ACC112 (cell line): ENCODE results near the gene PRELP.
"Not testable (repeated sequence)": the region's sequence is repeated elsewhere in the genome, so short reads cannot be mapped to it uniquely, and the experiment has no call there.

Source experiments
- H2AFZ ChIP-seq: fragments of 200-600 bp; sonication (generic); one replicate; pipeline ENCODE4 v1.6.0; 2017; ENCODE audit warnings: antibody characterized with exemption, low read length; ENCODE audit not compliant: unreplicated experiment
- H3K27ac ChIP-seq: fragments of 200-600 bp; sonication (generic); 2 replicates; pipeline ENCODE4 v1.5.1; 2014; ENCODE audit warnings: low read depth, mild to moderate bottlenecking, antibody characterized with exemption, low read length, moderate library complexity
- H3K27me3 ChIP-seq: fragments of 200-600 bp; sonication (generic); 2 replicates; pipeline ENCODE4 v1.6.1; 2014; ENCODE audit warnings: mild to moderate bottlenecking, antibody characterized with exemption, low read length, moderate library complexity, mixed read lengths; ENCODE audit not compliant: insufficient read depth
- H3K36me3 ChIP-seq: fragments of 200-600 bp; sonication (generic); 2 replicates; pipeline ENCODE4 v1.6.1; 2016; ENCODE audit warnings: mild to moderate bottlenecking, antibody characterized with exemption, low read length, moderate library complexity, mixed read lengths; ENCODE audit not compliant: insufficient read depth
- H3K4me1 ChIP-seq: fragments of 200-600 bp; sonication (generic); one replicate; pipeline ENCODE4 v1.6.1; 2016; ENCODE audit warnings: low read length, mixed read lengths; ENCODE audit not compliant: insufficient read depth, unreplicated experiment, control insufficient read depth
- H3K4me3 ChIP-seq: fragments of 200-600 bp; sonication (generic); 2 replicates; pipeline ENCODE4 v1.5.1; 2014; ENCODE audit warnings: mild to moderate bottlenecking, low read depth, low read length
- H3K79me2 ChIP-seq: fragments of 200-600 bp; sonication (generic); one replicate; pipeline ENCODE4 v1.6.0; 2016; ENCODE audit warnings: low read length; ENCODE audit not compliant: control insufficient read depth, unreplicated experiment, insufficient read depth

PRELP gene

DNA sequence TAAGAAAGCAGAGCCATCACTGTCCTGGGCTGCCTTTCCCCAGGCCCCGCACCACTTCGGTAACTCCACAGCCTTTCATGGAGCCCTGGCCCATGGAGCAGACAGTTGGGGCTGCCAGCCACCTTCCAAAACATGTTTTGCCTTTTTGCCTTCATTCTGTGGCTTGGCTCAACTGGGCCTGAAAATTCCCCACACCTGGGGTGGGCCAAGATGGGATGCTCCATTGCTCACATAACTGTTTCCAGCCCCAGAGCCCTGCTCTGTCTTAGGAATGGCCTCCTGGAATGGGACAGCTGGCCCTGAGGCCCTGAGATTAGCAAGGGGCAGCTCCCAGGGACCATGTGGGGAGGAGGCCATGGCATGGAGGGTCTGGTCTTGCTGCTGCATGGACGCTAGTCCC, 10.9 kb upstream of the PRELP start:
- Histone ChIP-seq H3K27me3 (no peaks in the 10 kb centered on the region), H2AFZ (no peak overlapping the region), H3K27ac (no peak overlapping the region), H3K36me3 (no peaks in the 10 kb centered on the region), H3K4me3 (no peak overlapping the region), H3K4me1 (peaks cover 13% of the 10 kb centered on the region), H3K79me2 (no peaks in the 10 kb centered on the region)

DNA sequence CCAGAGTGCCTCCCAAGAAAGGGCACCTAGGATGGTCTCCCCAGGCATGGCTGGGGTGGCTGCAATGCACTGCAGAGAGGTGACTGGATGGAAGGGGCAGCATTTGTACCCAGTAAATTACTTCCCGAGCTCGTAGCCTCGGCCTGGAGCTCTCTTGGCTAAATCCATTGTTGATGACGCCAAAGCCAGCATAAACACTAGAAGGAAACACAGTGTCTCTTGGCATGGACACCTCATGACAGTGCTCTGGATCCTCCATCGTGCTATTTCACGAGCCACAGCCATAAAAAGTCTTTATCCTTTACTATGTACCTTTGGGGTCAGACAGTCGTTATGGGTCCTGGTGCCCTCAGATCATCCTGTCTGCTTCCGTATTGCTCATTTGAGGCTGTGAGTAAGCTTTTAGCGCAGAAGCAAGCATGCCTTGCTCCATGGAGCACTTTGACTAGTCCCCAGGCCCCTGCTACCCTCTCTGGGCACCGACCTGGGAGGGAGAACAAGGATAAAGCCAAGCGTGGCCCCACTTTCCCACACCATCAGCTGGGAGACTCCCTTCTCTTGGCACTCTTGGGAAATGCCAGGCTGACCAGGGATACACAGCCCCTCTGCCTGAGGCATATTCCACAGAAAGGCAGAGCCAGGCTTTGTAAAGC, 10.3 kb upstream of the PRELP start:
- Histone ChIP-seq H3K36me3 (no peaks in the 10 kb centered on the region), H3K4me1 (peaks cover 13% of the 10 kb centered on the region), H3K27ac (no peak overlapping the region), H3K4me3 (no peak overlapping the region), H3K27me3 (no peaks in the 10 kb centered on the region), H2AFZ (no peak overlapping the region), H3K79me2 (no peaks in the 10 kb centered on the region)

DNA sequence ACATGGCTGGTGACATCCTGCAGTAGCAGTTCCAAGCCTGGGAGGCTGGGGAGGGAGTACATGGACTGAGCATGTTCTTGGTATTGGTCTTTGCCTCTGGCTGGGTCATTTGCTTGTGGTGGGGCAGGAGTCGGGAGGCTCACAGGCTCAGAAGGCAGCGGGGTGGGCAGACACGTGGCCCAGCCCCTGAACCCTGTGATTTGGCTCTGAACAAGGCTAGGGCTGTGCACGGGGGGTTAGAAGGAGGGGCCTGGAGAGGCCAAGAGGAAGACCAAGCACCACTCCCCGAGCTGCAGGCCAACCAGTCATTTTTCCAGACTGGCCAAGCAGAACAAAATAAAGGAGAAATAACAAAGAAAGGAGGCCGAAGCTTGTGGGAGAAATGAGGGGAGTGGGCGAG, 9.7 kb upstream of the PRELP start:
- peaks cover 13% of the 10 kb centered on the region for H3K4me1 ChIP-seq
- no peak overlapping the region for H3K4me3 ChIP-seq
- no peak overlapping the region for H2AFZ ChIP-seq
- no peaks in the 10 kb centered on the region for H3K36me3 ChIP-seq
- no peaks in the 10 kb centered on the region for H3K27me3 ChIP-seq
- H3K27ac ChIP-seq, result no peak overlapping the region
- no peaks in the 10 kb centered on the region for H3K79me2 ChIP-seq

DNA sequence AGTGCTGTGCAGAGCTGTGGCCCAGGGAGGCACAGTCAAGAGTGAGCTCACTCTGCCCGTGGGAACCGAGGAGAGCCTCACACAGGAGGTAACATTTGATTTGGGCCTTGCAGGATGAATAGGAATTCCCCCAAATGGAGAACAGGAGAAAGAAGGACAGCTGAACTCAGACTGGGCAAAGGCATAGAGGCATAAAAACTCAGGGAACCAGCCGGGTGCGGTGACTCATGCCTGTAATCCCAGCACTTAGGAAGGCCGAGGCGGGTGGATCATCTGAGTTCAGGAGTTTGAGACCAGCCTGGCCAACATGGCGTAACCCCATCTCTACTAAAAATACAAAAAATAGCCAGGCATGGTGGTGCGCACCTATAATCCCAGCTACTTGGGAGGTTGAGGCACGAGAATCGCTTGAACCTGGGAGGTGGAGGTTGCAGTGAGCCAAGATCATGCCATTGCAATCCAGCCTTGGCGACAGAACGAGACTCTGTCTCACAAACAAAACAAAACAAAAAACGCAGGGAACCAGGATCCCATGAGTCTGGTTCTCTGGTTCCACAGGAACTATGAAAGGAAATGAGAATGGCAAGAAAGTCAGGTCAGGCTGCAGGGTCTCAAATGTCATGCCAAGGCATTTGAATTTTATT, 8.6 kb upstream of the PRELP start:
- H3K4me1 ChIP-seq, result peaks cover 13% of the 10 kb centered on the region
- H3K27me3 ChIP-seq, H3K27ac ChIP-seq, H3K4me3 ChIP-seq, H3K79me2 ChIP-seq, H2AFZ ChIP-seq, H3K36me3 ChIP-seq: not testable (repeated sequence)

DNA sequence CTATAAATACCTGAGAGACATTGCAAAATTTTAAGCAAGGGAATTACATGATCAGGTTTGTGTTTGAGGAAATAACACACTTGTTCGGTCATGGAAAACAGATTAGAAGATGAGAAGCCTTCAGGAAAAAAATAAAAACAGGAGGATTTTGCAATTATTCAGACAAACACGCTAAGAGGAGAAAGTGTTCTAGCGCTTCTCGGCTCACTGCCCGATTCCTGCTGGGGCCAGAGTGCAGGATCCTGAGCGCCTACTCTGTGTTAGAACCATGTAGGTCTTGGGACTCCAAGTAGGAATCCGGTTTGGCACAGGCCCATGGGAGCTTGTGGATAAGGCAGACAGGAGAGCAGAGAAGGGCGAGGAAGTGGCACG, 8.1 kb upstream of the PRELP start:
- peaks cover 12% of the 10 kb centered on the region for H3K4me1 ChIP-seq
- H2AFZ ChIP-seq, result no peak overlapping the region
- peaks cover 3% of the 10 kb centered on the region; the same call in 1 of the 2 replicates for H3K27me3 ChIP-seq
- H3K79me2 ChIP-seq, result no peaks in the 10 kb centered on the region
- H3K4me3 ChIP-seq, result no peak overlapping the region
- H3K36me3 ChIP-seq, result no peaks in the 10 kb centered on the region
- H3K27ac ChIP-seq, result no peak overlapping the region

DNA sequence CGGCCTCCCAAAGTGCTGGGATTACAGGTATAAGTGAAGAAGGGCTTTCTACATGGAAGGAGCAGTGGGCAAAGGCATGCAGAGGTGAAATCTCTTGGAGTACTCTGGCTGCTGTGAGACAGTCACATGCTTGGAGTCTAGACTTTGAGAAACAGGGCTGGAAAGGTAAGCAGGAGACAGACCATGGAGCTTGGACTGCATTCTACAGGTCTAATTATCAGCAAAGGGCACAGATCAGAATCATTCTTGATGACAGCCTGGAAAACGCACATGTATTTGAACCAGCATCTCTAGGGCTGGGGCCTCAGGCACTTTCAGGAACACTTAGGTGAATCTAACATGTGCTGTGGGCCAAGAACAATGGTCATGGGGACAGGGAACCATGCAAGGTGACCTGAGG, 7.3 kb upstream of the PRELP start:
- no peak overlapping the region for H3K27ac ChIP-seq
- H3K4me1 ChIP-seq, result peaks cover 6% of the 10 kb centered on the region
- peaks cover 8% of the 10 kb centered on the region for H3K27me3 ChIP-seq
- H3K4me3 ChIP-seq, result no peak overlapping the region
- no peaks in the 10 kb centered on the region for H3K36me3 ChIP-seq
- no peaks in the 10 kb centered on the region for H3K79me2 ChIP-seq
- no peak overlapping the region for H2AFZ ChIP-seq

DNA sequence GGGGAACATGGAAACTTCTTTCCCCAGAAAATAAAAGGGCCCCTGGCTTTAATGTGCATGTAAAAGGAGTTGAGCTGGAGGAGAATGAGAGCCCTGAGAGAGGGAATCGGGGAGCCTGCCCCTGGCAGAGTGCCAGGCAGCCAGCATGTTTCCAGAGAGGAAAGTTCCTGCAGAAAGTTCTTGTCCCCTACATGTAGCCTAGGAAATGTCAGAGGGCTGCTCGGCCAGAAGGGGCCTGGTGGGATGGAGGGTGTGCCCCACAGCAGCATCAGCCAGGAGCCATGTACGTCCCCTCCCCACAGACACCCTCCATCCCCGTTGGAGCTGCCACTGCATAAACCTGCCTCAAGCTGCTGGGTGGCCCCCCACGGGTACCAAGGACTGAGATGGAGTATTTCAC, 5.4 kb upstream of the PRELP start:
- no peaks in the 10 kb centered on the region for H3K36me3 ChIP-seq
- no peaks in the 10 kb centered on the region for H3K4me1 ChIP-seq
- peaks cover 8% of the 10 kb centered on the region for H3K27me3 ChIP-seq
- no peak overlapping the region for H3K4me3 ChIP-seq
- no peak overlapping the region for H3K27ac ChIP-seq
- no peaks in the 10 kb centered on the region for H3K79me2 ChIP-seq
- no peak overlapping the region for H2AFZ ChIP-seq

DNA sequence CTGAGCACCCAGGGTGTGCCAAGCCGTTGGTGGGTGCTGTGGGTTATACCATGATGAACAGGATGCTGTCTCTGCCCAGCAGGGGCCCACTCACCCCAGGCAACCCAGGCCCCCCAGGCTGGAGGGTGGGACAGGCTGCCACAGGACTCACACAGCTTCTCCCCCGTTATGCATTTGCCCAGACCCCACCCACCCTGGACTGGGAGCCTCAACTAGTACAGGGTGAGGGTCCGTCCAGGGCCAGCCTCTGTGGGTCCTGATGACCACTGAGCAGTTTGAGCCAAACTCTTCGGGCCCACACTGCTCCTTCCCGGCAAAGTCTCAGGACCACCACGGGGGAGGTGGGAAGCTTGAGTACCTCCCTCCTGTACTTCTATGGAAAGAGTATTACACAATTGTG, 3.8 kb upstream of the PRELP start:
- no peak overlapping the region for H3K27ac ChIP-seq
- H3K36me3 ChIP-seq, result no peaks in the 10 kb centered on the region
- H3K4me3 ChIP-seq, result no peak overlapping the region
- H3K27me3 ChIP-seq, result peaks cover 8% of the 10 kb centered on the region
- no peak overlapping the region for H2AFZ ChIP-seq
- H3K4me1 ChIP-seq, result no peaks in the 10 kb centered on the region
- H3K79me2 ChIP-seq, result no peaks in the 10 kb centered on the region

DNA sequence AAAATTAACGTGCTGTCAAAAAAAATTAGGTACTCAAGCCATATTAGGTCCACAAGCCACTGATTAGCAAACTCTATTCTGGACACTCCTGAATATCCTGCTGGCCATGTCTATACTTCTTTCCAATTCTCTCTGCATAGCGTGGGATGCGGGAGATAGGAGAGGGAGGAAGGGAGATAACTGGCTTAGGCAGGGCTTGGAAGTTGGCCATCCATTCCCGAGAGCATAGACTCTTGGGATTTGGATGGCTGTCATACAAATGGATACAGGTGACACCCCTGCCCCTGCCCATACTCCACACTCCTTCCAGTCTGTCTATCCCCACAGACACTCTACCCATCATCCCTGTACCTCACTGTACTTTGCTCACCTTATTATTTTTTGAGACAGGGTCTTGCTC, 2.3 kb upstream of the PRELP start:
- Histone ChIP-seq H3K36me3 (no peaks in the 10 kb centered on the region), H3K27me3 (peaks cover 8% of the 10 kb centered on the region), H3K79me2 (no peaks in the 10 kb centered on the region), H2AFZ (no peak overlapping the region), H3K27ac (no peak overlapping the region), H3K4me3 (no peak overlapping the region), H3K4me1 (no peaks in the 10 kb centered on the region)

DNA sequence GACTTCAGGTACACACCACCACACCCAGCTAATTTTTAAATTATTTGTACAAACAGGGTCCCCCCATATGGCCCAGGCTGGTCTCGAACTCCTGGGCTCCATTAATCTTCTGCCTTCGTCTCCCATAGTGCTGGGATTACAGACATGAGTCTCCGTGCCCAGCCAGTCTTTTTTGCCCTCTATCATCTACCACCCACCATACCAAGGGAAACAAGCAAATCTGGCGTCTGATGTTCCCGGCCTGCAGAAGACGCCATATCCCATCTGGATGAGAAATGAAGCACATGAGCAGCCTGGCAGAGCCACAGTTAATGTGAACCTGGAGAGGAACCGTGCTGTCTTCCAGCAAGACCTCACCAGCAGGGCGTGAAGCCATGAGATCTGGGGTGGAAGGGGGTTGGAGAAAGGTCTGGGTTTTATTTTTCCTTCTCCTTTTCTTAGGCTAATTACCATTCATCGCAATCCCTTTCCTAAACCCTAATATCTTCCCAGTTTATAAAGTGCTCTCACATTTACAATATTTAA, 1.8 kb upstream of the PRELP start:
- no peak overlapping the region for H3K4me3 ChIP-seq
- no peaks in the 10 kb centered on the region for H3K4me1 ChIP-seq
- H3K36me3 ChIP-seq, result no peaks in the 10 kb centered on the region
- H2AFZ ChIP-seq, result no peak overlapping the region
- peaks cover 8% of the 10 kb centered on the region for H3K27me3 ChIP-seq
- no peak overlapping the region for H3K27ac ChIP-seq
- no peaks in the 10 kb centered on the region for H3K79me2 ChIP-seq

DNA sequence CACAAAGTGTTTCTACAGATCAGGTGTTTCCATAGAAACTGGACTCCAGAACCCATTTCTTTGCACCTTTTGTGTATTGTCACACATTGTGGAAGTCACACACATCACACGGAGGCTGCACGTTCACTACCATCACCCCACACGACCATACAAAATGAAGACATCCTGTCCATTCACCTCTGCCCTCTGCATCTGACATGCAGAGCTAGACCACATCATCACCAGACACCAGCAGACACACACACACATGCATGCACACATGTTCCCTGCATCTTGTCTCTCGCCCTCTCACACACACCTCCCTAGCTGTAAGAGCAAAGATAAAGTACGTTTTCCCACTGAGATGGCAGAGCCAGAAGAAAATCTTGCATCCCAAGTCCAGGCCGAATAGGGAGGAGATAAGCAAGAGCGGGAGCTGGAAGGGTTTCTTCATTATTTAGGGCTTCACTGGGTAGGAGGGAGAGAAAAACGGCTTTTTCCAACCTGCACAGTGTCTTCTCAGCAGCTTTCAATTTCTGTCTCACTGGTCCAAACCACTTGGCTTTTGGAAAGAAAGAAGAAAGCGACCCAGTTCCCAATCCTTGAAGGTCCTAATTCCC, 709 bp downstream of the PRELP start:
- Histone ChIP-seq H3K27me3 (peaks cover 8% of the 10 kb centered on the region), H3K36me3 (no peaks in the 10 kb centered on the region), H3K27ac (no peak overlapping the region), H3K4me1 (peaks cover 18% of the 10 kb centered on the region), H2AFZ (no peak overlapping the region), H3K4me3 (no peak overlapping the region), H3K79me2 (no peaks in the 10 kb centered on the region)
